ENCODE data around the gene RNF167.

The RNF167 gene

DNA sequence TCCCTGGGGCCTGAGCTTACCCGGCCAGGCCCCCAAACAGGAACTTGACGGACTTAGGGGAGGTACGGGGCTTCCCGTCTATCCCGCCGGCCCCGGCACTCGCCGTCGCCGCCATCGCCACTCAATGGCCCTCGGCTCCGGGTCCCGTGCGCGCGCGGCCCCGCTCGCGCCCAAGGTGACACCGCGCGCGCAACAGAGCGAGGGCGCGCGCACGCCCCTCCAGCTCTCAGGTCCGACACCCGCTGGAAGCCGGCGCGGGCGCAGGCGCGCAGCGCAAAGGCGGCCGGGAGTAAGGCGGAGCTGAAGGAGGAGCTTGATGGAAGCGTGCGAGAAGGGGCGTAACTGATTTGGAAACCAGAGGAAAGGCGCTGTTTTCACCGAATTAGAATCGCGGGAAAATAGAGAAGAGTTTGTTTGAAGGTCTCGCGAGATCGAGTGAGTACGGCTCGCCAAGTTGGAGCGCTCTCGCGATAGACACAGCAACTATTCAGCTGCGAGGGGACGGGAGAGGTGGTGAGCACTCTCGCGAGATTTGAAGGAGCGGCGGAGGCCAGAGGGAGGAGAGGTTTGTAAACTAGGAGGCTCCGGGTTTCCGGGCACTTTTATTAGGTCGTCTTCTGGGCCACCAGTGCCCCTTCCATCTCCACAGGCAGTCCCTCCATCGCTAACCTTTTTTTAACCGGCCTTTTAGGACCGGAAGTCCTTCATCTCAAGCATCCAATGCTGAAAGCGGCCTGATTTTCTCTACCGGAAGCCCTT, at the start of gene RNF167, which contains the start of gene SLC25A11:
Gene RNF167 (plus strand): TSS at position 473 of the 759 bp plus-strand sequence. CDS start 642 bp downstream, outside the sequence.
Gene SLC25A11 (minus strand): TSS at position 251 of the 759 bp plus-strand sequence. CDS start 136 bp downstream, at position 115.
- peak within 1 kb of the TSS; percentile 96 for H3K4me3 ChIP-seq (ENCODE audit: low read length)
- peak; percentile 99 for DNase-seq (ENCODE audit: low read depth)
- TF ChIP-seq, protein P1, sequence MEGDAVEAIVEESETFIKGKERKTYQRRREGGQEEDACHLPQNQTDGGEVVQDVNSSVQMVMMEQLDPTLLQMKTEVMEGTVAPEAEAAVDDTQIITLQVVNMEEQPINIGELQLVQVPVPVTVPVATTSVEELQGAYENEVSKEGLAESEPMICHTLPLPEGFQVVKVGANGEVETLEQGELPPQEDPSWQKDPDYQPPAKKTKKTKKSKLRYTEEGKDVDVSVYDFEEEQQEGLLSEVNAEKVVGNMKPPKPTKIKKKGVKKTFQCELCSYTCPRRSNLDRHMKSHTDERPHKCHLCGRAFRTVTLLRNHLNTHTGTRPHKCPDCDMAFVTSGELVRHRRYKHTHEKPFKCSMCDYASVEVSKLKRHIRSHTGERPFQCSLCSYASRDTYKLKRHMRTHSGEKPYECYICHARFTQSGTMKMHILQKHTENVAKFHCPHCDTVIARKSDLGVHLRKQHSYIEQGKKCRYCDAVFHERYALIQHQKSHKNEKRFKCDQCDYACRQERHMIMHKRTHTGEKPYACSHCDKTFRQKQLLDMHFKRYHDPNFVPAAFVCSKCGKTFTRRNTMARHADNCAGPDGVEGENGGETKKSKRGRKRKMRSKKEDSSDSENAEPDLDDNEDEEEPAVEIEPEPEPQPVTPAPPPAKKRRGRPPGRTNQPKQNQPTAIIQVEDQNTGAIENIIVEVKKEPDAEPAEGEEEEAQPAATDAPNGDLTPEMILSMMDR (IDR thresholded peaks at IDR 0.05; ENCODE audit: insufficient read depth, low read depth, low read length, missing control alignments), result no peak

DNA sequence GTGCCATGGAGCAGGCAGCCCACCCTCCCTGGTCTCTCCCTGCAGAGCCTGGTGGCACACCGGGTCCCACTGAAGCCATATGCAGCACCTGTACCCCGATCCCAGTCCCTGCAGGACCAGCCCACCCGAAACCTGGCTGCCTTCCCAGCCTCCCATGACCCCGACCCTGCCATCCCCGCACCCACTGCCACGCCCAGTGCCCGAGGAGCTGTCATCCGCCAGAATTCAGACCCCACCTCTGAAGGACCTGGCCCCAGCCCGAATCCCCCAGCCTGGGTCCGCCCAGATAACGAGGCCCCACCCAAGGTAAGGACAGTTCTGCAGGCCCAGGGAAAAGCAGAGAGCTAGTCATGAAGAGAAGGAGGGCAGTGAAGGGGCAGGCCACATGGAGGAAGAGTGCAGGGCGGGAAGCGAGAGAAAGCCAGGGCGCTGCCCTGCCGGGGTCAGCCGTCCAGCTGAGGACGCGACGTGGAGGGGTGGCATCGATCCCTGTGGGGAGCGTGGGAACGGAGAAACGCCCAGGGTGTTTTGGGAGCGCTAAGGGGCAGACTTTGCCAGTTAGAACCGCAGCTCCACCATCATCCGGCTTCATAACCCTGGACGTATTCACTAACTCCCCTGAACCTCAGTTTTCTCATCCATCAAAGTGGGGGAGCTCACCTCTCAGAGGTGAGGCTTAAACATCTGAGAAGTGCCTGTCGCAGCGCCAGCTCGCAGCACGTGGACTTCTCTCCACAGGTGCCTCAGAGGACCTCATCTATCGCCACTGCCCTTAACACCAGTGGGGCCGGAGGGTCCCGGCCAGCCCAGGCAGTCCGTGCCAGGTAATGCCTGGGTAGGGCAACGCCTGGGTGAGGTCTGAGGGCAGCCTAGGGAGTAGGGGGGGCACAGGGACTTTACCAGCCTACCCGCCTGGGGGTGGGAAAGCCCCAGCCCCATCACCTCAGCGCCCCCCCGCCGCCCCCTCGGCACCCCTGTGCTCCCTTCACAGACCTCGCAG, 48.4 kb upstream of the RNF167 start:
- TF ChIP-seq, protein P1 (IDR thresholded peaks at IDR 0.05; ENCODE audit: insufficient read depth, low read depth, low read length, missing control alignments), result no peak
- DNase-seq (ENCODE audit: low read depth), result no peak
- no peak overlapping the region for H3K4me3 ChIP-seq (ENCODE audit: low read length)

- DNase-seq (ENCODE audit: low read depth), result no peak
- no peak overlapping the region for H3K4me3 ChIP-seq (ENCODE audit: low read length)
- TF ChIP-seq, protein P1 (IDR thresholded peaks at IDR 0.05; ENCODE audit: insufficient read depth, low read depth, low read length, missing control alignments), result no peak
Observed at GRCh38 chr17:4892499-4893221, 47.4 kb upstream of the RNF167 start.

- DNase-seq (ENCODE audit: low read depth), result no peak
- TF ChIP-seq, protein P1 (IDR thresholded peaks at IDR 0.05; ENCODE audit: insufficient read depth, low read depth, low read length, missing control alignments), result no peak
- H3K4me3 ChIP-seq (ENCODE audit: low read length), result no peak overlapping the region
Observed at GRCh38 chr17:4893272-4893671, 46.8 kb upstream of the RNF167 start.

DNA sequence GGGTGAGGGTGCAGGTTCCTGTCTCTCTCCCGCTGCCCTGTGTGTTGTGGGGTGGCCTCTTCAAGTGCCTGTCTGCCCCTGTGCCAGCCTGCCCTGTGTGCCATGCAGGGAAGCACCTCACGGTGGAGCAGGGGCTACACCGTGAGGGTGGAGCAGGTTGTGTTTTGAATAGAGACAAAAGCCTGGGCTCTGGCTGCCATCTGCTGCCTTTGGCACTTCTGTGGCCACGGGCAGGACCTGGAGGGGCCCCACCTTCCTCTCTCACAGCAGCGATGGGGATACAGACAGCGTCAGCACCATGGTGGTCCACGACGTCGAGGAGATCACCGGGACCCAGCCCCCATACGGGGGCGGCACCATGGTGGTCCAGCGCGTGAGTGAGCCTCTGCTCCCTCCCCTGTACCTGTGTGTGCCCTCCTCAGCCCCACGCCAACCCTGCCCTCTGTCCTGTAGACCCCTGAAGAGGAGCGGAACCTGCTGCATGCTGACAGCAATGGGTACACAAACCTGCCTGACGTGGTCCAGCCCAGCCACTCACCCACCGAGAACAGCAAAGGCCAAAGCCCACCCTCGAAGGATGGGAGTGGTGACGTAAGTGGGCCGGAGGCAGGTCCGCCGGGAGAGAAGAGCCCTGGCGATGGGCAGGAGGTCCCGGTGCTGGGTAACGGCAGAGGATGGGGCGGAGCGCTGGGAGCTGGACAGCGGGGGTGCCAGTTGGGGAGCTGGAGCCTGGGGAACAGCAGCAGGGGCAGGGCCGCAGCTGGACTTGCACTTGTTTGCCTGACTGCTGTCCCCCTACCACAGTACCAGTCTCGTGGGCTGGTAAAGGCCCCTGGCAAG, 46.1 kb upstream of the RNF167 start:
- TF ChIP-seq, protein P1 (IDR thresholded peaks at IDR 0.05; ENCODE audit: insufficient read depth, low read depth, low read length, missing control alignments), result no peak
- no peak overlapping the region for H3K4me3 ChIP-seq (ENCODE audit: low read length)
- DNase-seq (ENCODE audit: low read depth), result no peak
